Adrenal gland (tissue), 12 donors: ENCODE measurements around the gene ICE1. TPM values are rescaled to one million over a fixed set of nuclear protein-coding genes. Genes with fewer than 3 reads are reported as not detected.
"Not testable (repeated sequence)": the region's sequence is repeated elsewhere in the genome, so short reads cannot be mapped to it uniquely, and the experiment has no call there.

Experiments
- DNase-seq, 7 donors: peaks; one replicate each; pipeline ENCODE4 v3.0.0-alpha.2; 2019 to 2020
- H3K27ac ChIP-seq, 5 donors: fragments of 200-600 bp; sonication (generic) in 4 of 5; 1 replicate in 3 of 5; 2 replicates in 2 of 5; pipeline versions ENCODE4 v1.5.1 to v1.8.0; 2016 to 2020; ENCODE audit warnings: mild to moderate bottlenecking in 1 of 5
- H3K27me3 ChIP-seq: fragments of 200-600 bp; 2 replicates; pipeline ENCODE4 v1.8.0; 2021
- H3K36me3 ChIP-seq, 2 donors: fragments of 200-600 bp; replicated peaks in 1 of 2; 1 replicate in 1 of 2; 2 replicates in 1 of 2; pipeline versions ENCODE4 v1.5.1 to v1.8.0; 2018 to 2022
- H3K4me1 ChIP-seq, 2 donors: fragments of 200-600 bp; replicated peaks in 1 of 2; 1 replicate in 1 of 2; 2 replicates in 1 of 2; pipeline versions ENCODE4 v1.5.1 to v1.8.0; 2018 to 2021
- H3K4me3 ChIP-seq, 4 donors: fragments of 200-600 bp; sonication (generic) in 3 of 4; one replicate each; pipeline ENCODE4 v1.5.1; 2016 to 2018
- H3K9me3 ChIP-seq, 3 donors: fragments of 200-600 bp; sonication (generic) in 1 of 3; replicated peaks in 1 of 3; 1 replicate in 2 of 3; 2 replicates in 1 of 3; pipeline versions ENCODE4 v1.5.1 to v1.8.0; 2016 to 2021
- CTCF ChIP-seq, 6 experiments: fragments of 450-650 bp in 4 of 6; fragments of 200-600 bp in 2 of 6; sonication (generic) in 1 of 6; IDR thresholded peaks; 1 replicate in 5 of 6; 2 replicates in 1 of 6; pipeline versions ENCODE4 v1.5.1 to v1.8.0; 2016 to 2021; ENCODE audit warnings: antibody characterized with exemption in 6 of 6, mild to moderate bottlenecking in 2 of 6, moderate library complexity in 1 of 6
- POLR2A ChIP-seq, 2 donors: fragments of 450-650 bp; IDR thresholded peaks; one replicate each; pipeline ENCODE4 v1.6.1; 2017; ENCODE audit warnings: antibody characterized with exemption in 2 of 2, mild to moderate bottlenecking in 2 of 2, moderate library complexity in 1 of 2
- WGBS, 4 donors: extraction: QIAGEN DNeasy Blood & Tissue Kit in 2 of 4; methylation state at CpG; one replicate each; pipeline versions ENCODE4 v1.1.5 to v1.1.7; 2013 to 2017; 5-methylcytosine and 5-hydroxymethylcytosine counted together
- intact Hi-C, 2 donors: fragments of 100-400 bp; cut with DNase I; formaldehyde crosslinking; loops; one replicate each; pipeline versions ENCODE4 v1.14.1 to v1.15.0; 2022 to 2023
- polyA plus RNA-seq, 3 donors: library from polyadenylated mRNA; stranded (reverse); fragments of 200-250 nt in 2 of 3; fragments of 350-450 nt in 1 of 3; fragmentation: Illumina TruSeq in 1 of 3; extraction: RNeasy Lipid Tissue Mini Kit (QIAGEN cat#74804) in 1 of 3; gene quantifications; one replicate each; pipeline ENCODE4 v1.2.3, GENCODE V29; 2013 to 2014
- total RNA-seq, 9 donors: library from RNA; depleted of rRNA in 4 of 9; stranded (reverse); fragments of >200 nt in 4 of 9; fragments of 120-200 nt in 1 of 9; fragmentation: NEBNext Ultra II Directional in 1 of 9; extraction: Animal tissue kit (Norgen Biotek cat#: 25700) in 1 of 9; gene quantifications; one replicate each; pipeline versions ENCODE4 v1.1.0 to v1.2.4, GENCODE V29; 2013 to 2023
- donor health status: healthy with polysubstance abuse.
- donor health status: Bipolar disorder and iron deficiency.
- donor health status: DM: yes; HTN: yes; CAD: no.
- donor health status: DM: no; HTN: no; CAD: no.
- donor health status: DM: no; HTN: no; CAD: no.
- donor health status: DM: yes; HTN: yes; CAD: no.

The ICE1 gene
- total and polyA plus RNA-seq, 12 donors = 6.0 to 33.7 (median 21.2) TPM

- TF ChIP-seq CTCF (IDR thresholded peaks at IDR 0.05) = no peak
- TF ChIP-seq POLR2A (IDR thresholded peaks at IDR 0.05) = no peak
- Histone ChIP-seq H3K9me3 (no peaks in the 10 kb centered on the region), H3K36me3 (no peaks in the 10 kb centered on the region), H3K4me1 (no peaks in the 10 kb centered on the region), H3K27me3 (no peaks in the 10 kb centered on the region), H3K27ac (no peak overlapping the region), H3K4me3 (no peak overlapping the region)
- intact Hi-C loops = no loop called here
- DNase-seq = no peak
- 88 to 95% (median 93%) methylated on average over 2 of the region's 2 CpGs for WGBS, 4 donors
These were observed 85.9 kb downstream of the ICE1 start for GRCh38 chr5:5508391-5508790.

- H3K4me3 ChIP-seq = no peak overlapping the region
- intact Hi-C loops = no loop called here
- H3K27ac ChIP-seq = no peak overlapping the region
- H3K36me3 ChIP-seq = no peaks in the 10 kb centered on the region
- 90 to 95% (median 91%) methylated on average over 9 to 11 of the region's 11 CpGs for WGBS, 4 donors
- no peaks in the 10 kb centered on the region for H3K4me1 ChIP-seq
- DNase-seq = no peak
- H3K9me3 ChIP-seq = no peaks in the 10 kb centered on the region
- H3K27me3 ChIP-seq = no peaks in the 10 kb centered on the region
- TF ChIP-seq CTCF (IDR thresholded peaks at IDR 0.05) = no peak
- no peak for TF ChIP-seq POLR2A (IDR thresholded peaks at IDR 0.05)
These were observed 89.5 kb downstream of the ICE1 start for GRCh38 chr5:5511904-5512416.

GRCh38 chr5:5512543-5512942, 90.1 kb downstream of the ICE1 start:
- Histone ChIP-seq H3K36me3 (no peaks in the 10 kb centered on the region), H3K4me3 (no peak overlapping the region), H3K27ac (no peak overlapping the region), H3K9me3 (no peaks in the 10 kb centered on the region), H3K27me3 (no peaks in the 10 kb centered on the region), H3K4me1 (no peaks in the 10 kb centered on the region)
- 55 to 71% (median 59%) methylated on average over 4 of the region's 4 CpGs for WGBS, 4 donors
- intact Hi-C loops = no loop called here
- TF ChIP-seq CTCF (IDR thresholded peaks at IDR 0.05) (no peak), POLR2A (IDR thresholded peaks at IDR 0.05) (no peak)
- DNase-seq = no peak

- 88 to 100% (median 93%) methylated on average over 2 to 4 of the region's 4 CpGs for WGBS, 4 donors
- intact Hi-C loops = not testable (repeated sequence)
These were observed 98.1 kb downstream of the ICE1 start for GRCh38 chr5:5520622-5521021.

GRCh38 chr5:5521029-5521428, 98.6 kb downstream of the ICE1 start:
- TF ChIP-seq POLR2A (IDR thresholded peaks at IDR 0.05) (no peak), CTCF (IDR thresholded peaks at IDR 0.05) (no peak)

More at GRCh38 chr5:5520622-5521021, 98.1 kb downstream of the ICE1 start:
- not testable (repeated sequence) for H3K36me3 ChIP-seq, H3K4me3 ChIP-seq, H3K9me3 ChIP-seq, H3K27ac ChIP-seq, H3K27me3 ChIP-seq, H3K4me1 ChIP-seq, DNase-seq

More at GRCh38 chr5:5521029-5521428, 98.6 kb downstream of the ICE1 start:
- no peak overlapping the region for H3K4me3 ChIP-seq
- no peaks in the 10 kb centered on the region for H3K27me3 ChIP-seq
- H3K4me1 ChIP-seq = peaks cover 0 to 9% of the 10 kb centered on the region in 2 donors
- intact Hi-C loops = no loop called here
- no peak overlapping the region for H3K27ac ChIP-seq
- no peak for DNase-seq
- 78 to 86% (median 81%) methylated on average over 6 to 8 of the region's 8 CpGs for WGBS, 4 donors
- H3K36me3 ChIP-seq = no peaks in the 10 kb centered on the region
- H3K9me3 ChIP-seq = no peaks in the 10 kb centered on the region
